Measurements from ENCODE around the gene DCAF4.

GRCh38 chr14:72990171-72990570 is 63.9 kb downstream of the DCAF4 start:
- TF ChIP-seq CTCF (IDR thresholded peaks at IDR 0.05) = no peak
- TF ChIP-seq POLR2A (IDR thresholded peaks at IDR 0.05) = no peak
